Measurements from ENCODE around the gene OR2L2.

OR2L2 gene

DNA sequence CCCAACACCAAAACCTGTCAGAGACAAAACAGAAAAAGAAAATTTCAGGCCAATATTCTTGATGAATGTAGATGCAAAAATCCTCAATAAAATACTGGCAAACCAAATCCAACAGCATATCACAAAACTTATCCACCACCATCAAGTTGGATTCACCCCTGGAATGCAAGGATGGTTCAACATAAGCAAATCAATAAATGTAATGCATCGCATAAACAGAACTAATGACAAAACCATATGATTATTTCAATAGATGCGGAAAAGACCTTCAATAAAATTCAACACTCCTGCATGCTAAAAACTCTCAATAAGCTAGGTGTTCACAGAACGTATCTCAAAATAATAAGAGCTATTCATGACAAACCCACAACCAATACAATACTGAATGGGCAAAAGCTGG, 20.2 kb upstream of the OR2L2 start:
- no peak for DNase-seq (ENCODE audit: extremely low read depth, insufficient read length)
- Histone ChIP-seq H3K36me3 (ENCODE audit: control insufficient read depth, insufficient read depth, low read length) (no peaks in the 10 kb centered on the region), H3K27me3 (replicated peaks; ENCODE audit: control insufficient read depth, insufficient read depth, low read length) (no peaks in the 10 kb centered on the region), H3K4me3 (replicated peaks; ENCODE audit: low read depth, low read length) (no peak overlapping the region)
- TF ChIP-seq, protein P1, sequence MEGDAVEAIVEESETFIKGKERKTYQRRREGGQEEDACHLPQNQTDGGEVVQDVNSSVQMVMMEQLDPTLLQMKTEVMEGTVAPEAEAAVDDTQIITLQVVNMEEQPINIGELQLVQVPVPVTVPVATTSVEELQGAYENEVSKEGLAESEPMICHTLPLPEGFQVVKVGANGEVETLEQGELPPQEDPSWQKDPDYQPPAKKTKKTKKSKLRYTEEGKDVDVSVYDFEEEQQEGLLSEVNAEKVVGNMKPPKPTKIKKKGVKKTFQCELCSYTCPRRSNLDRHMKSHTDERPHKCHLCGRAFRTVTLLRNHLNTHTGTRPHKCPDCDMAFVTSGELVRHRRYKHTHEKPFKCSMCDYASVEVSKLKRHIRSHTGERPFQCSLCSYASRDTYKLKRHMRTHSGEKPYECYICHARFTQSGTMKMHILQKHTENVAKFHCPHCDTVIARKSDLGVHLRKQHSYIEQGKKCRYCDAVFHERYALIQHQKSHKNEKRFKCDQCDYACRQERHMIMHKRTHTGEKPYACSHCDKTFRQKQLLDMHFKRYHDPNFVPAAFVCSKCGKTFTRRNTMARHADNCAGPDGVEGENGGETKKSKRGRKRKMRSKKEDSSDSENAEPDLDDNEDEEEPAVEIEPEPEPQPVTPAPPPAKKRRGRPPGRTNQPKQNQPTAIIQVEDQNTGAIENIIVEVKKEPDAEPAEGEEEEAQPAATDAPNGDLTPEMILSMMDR (IDR thresholded peaks at IDR 0.05; ENCODE audit: insufficient read depth, low read length, poor library complexity, severe bottlenecking), result no peak

DNA sequence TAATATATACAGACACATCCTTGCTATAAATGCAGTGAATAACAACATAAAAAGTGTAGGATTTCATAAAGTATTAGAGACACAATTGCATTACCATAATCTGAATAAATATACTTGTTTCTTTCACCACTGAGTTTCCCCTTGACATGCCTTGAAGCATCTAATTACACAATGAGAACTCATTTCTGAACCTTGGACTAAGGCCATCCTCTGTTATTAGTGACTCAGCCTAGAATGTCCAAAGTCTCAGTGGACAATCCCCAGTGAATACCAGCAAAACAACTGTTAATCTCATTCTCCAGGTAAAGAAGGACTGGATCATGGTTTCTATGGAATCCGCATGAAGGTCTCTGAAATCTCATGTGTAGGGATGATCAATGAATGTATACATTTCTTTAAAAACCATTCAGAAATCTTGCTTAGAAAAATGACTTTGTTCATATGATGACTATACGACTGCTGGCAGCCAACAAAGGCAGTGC, 16.6 kb upstream of the OR2L2 start, which contains the start of gene OR2L5:
OR2L5 (plus strand) TSS at position 432 of the 482 bp plus-strand sequence. CDS start 8,288 bp downstream, outside the sequence.
- TF ChIP-seq, protein P1 (IDR thresholded peaks at IDR 0.05; ENCODE audit: insufficient read depth, low read length, poor library complexity, severe bottlenecking), result no peak
- no peak for DNase-seq (ENCODE audit: extremely low read depth, insufficient read length)
- H3K36me3 ChIP-seq (ENCODE audit: control insufficient read depth, insufficient read depth, low read length), result no peaks in the 10 kb centered on the region
- H3K4me3 ChIP-seq (replicated peaks; ENCODE audit: low read depth, low read length), result no peak within 1 kb of the TSS
- H3K27me3 ChIP-seq (replicated peaks; ENCODE audit: control insufficient read depth, insufficient read depth, low read length), result no peaks in the 10 kb centered on the region

DNA sequence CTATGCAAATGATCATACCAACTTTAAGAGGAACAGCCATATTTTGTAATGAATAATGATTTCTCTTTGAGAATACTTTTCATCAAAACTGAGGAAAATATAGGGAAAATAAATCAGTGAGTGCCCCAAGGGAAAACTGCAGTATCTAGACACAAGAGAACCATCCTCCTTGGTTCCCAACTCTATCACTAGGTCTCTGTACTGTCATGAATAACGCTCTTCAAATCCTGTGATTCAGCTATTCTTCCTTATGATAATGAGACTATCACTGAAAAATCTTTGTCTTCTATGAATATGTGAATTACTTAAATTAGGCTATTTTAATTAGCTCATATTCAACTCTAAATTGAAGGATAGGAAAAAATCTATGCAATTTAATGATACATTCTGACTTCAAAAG, 14.1 kb upstream of the OR2L2 start:
- Histone ChIP-seq H3K4me3 (replicated peaks; ENCODE audit: low read depth, low read length) (no peak overlapping the region), H3K27me3 (replicated peaks; ENCODE audit: control insufficient read depth, insufficient read depth, low read length) (no peaks in the 10 kb centered on the region)
- DNase-seq (ENCODE audit: extremely low read depth, insufficient read length), result no peak

DNA sequence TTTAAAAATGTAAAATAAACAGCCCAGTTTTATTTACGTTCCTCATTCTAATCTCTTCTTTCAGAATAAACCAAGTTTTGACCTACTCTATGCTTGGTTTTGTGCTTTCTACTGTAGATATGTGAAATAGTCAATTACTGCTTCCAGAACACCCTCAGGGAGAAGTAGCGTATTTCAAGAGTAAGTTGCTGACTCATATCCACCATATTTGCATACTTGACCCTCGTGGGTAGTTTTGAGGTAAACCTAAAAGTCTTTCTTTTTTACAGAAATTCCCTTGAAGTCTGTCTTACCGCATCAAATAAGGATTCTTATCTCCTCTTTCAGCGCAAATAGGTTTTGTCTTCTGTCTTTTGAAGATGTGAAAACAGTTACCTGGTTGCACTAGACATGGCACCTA, 15.3 kb downstream of the OR2L2 start:
- Histone ChIP-seq H3K27me3 (replicated peaks; ENCODE audit: control insufficient read depth, insufficient read depth, low read length) (no peaks in the 10 kb centered on the region), H3K4me3 (replicated peaks; ENCODE audit: low read depth, low read length) (no peak overlapping the region), H3K36me3 (ENCODE audit: control insufficient read depth, insufficient read depth, low read length) (no peaks in the 10 kb centered on the region)
- TF ChIP-seq, protein P1 (IDR thresholded peaks at IDR 0.05; ENCODE audit: insufficient read depth, low read length, poor library complexity, severe bottlenecking), result no peak
- DNase-seq (ENCODE audit: extremely low read depth, insufficient read length), result no peak

More for the DNA sequence above, 14.1 kb upstream of the OR2L2 start:
- H3K36me3 ChIP-seq (ENCODE audit: control insufficient read depth, insufficient read depth, low read length), result no peaks in the 10 kb centered on the region
- TF ChIP-seq, protein P1 (IDR thresholded peaks at IDR 0.05; ENCODE audit: insufficient read depth, low read length, poor library complexity, severe bottlenecking), result no peak

DNA sequence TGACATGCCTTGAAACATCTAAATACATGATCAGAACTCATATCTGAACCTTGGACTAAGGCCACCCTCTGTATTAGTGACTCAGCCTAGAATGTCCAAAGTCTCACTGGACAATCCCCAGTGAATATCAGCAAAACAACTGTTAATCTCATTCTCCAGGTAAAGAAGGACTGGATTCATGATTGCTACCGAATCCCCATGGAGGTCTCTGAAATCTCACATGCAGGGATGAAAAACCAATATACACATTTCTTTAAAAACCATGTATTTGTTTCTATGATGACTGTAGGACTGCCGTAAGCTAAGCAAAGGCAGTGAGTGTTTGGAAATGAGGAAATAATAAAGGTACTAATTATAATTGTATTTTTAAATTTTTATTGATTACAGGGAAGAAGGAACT, 16.7 kb downstream of the OR2L2 start, which contains the start of gene OR2L3:
OR2L3 (plus strand) TSS at position 301 of the 400 bp plus-strand sequence. CDS start 13,846 bp downstream, outside the sequence.
- H3K36me3 ChIP-seq (ENCODE audit: control insufficient read depth, insufficient read depth, low read length), result no peaks in the 10 kb centered on the region
- no peaks in the 10 kb centered on the region for H3K27me3 ChIP-seq (replicated peaks; ENCODE audit: control insufficient read depth, insufficient read depth, low read length)
- DNase-seq (ENCODE audit: extremely low read depth, insufficient read length), result no peak
- H3K4me3 ChIP-seq (replicated peaks; ENCODE audit: low read depth, low read length), result no peak within 1 kb of the TSS
- TF ChIP-seq, protein P1 (IDR thresholded peaks at IDR 0.05; ENCODE audit: insufficient read depth, low read length, poor library complexity, severe bottlenecking), result no peak

DNA sequence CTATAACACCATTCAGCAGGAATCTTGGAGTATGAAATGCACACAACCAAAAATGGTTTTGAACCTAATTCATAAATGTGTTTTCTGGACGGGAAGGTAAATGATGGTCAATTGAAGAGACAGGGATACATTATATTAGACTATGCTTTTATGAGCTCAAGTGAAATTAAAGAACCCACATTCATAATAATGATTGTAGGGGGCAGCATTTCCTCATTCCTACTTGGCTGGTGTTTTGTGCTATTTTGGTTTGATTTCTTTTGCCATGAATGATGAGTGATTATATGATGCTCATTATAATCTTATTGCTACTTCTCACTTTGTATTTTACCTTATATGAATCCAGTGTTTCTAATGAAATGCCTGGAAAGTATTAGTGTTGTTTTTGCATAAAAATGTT, 17.1 kb downstream of the OR2L2 start:
- TF ChIP-seq, protein P1 (IDR thresholded peaks at IDR 0.05; ENCODE audit: insufficient read depth, low read length, poor library complexity, severe bottlenecking), result no peak
- H3K27me3 ChIP-seq (replicated peaks; ENCODE audit: control insufficient read depth, insufficient read depth, low read length), result no peaks in the 10 kb centered on the region
- DNase-seq (ENCODE audit: extremely low read depth, insufficient read length), result no peak
- H3K36me3 ChIP-seq (ENCODE audit: control insufficient read depth, insufficient read depth, low read length), result no peaks in the 10 kb centered on the region
- no peak overlapping the region for H3K4me3 ChIP-seq (replicated peaks; ENCODE audit: low read depth, low read length)
